Measurements from ENCODE around the gene SEPHS2. TPM values are rescaled to one million over a fixed set of nuclear protein-coding genes. Genes with fewer than 3 reads are reported as not detected.
A peak's percentile ranks its signal among the peaks of the same experiment; 100 is the strongest.

The SEPHS2 gene
- total RNA-seq, 4 donors from 2014 or later = 26.5 to 37.6 (median 33.8) TPM

- H3K27me3 ChIP-seq = no peaks in the 10 kb centered on the region
- peaks cover 0 to 2% (median under 1%) of the 10 kb centered on the region in 4 donors for H3K36me3 ChIP-seq
- no peaks in the 10 kb centered on the region for H3K4me1 ChIP-seq
- intact Hi-C loops (cut with DNase I) = loop anchor here (10.0 kb wide), 1 partner anchor 257 kb away; the partner anchor contains the start of gene SRCAP
- no peaks in the 10 kb centered on the region for H3K9me3 ChIP-seq
- TF ChIP-seq EP300 (IDR thresholded peaks at IDR 0.05) (no peak), POLR2AphosphoS5 (IDR thresholded peaks at IDR 0.05) (no peak), POLR2A (IDR thresholded peaks at IDR 0.05; ENCODE audit: low read depth) (no peak), CTCF (IDR thresholded peaks at IDR 0.05) (no peak)
- no peak for DNase-seq (ENCODE audit: extremely low spot score)
- no peak overlapping the region for H3K27ac ChIP-seq (replicated peaks in 1 of 4)
- 67% methylated on average over 3 of the region's 3 CpGs for WGBS
- no peak overlapping the region for H3K4me3 ChIP-seq
These were observed 8.1 kb downstream of the SEPHS2 start for GRCh38 chr16:30437511-30438046.

- no peaks in the 10 kb centered on the region for H3K36me3 ChIP-seq
- H3K27ac ChIP-seq (replicated peaks in 1 of 4) = no peak overlapping the region
- no peak for DNase-seq (ENCODE audit: extremely low spot score)
- peaks cover 6 to 8% (median 7%) of the 10 kb centered on the region in 4 donors for H3K4me1 ChIP-seq
- H3K4me3 ChIP-seq = no peak overlapping the region
- H3K27me3 ChIP-seq = no peaks in the 10 kb centered on the region
- no peak for TF ChIP-seq POLR2A (IDR thresholded peaks at IDR 0.05; ENCODE audit: low read depth)
- no peak for TF ChIP-seq EP300 (IDR thresholded peaks at IDR 0.05)
- 74% methylated on average over 4 of the region's 4 CpGs for WGBS
- no peaks in the 10 kb centered on the region for H3K9me3 ChIP-seq
- intact Hi-C loops (cut with DNase I) = loop anchor here (5.0 to 10.0 kb wide), 2 partner anchors 87 to 260 kb away; partner anchors contain the start of gene SRCAP
These were observed 10.8 kb downstream of the SEPHS2 start for GRCh38 chr16:30434852-30435251.

GRCh38 chr16:30430428-30430970, 15.2 kb downstream of the SEPHS2 start:
- H3K36me3 ChIP-seq = peaks cover 0 to 13% (median 5%) of the 10 kb centered on the region in 4 donors
- DNase-seq (ENCODE audit: extremely low spot score) = no peak
- intact Hi-C loops (cut with DNase I) = loop anchor here (5.0 to 10.0 kb wide), 2 partner anchors 92 to 264 kb away; partner anchors contain the start of gene SRCAP
- H3K27me3 ChIP-seq = no peaks in the 10 kb centered on the region
- no peak for TF ChIP-seq EP300 (IDR thresholded peaks at IDR 0.05)
- TF ChIP-seq POLR2A (IDR thresholded peaks at IDR 0.05; ENCODE audit: low read depth) = no peak
- TF ChIP-seq POLR2AphosphoS5 (IDR thresholded peaks at IDR 0.05) = no peak
- TF ChIP-seq CTCF (IDR thresholded peaks at IDR 0.05) = peak in 1 of 3 experiments; percentile 22
- peak overlapping the region; percentile 67 to 70 (median 68) for H3K4me3 ChIP-seq
- H3K4me1 ChIP-seq = peaks cover 16 to 23% (median 19%) of the 10 kb centered on the region in 4 donors
- WGBS = 59% methylated on average over 13 of the region's 19 CpGs
- H3K27ac ChIP-seq (replicated peaks in 1 of 4) = peak overlapping the region; percentile 75 to 88 (median 80)
- no peaks in the 10 kb centered on the region for H3K9me3 ChIP-seq

GRCh38 chr16:30429678-30430427, 15.8 kb downstream of the SEPHS2 start, which contains the start of gene DCTPP1:
TSS of gene DCTPP1 (minus strand) at chr16:30430030. CDS start at chr16:30429980, 50 bp downstream.
- DNase-seq (ENCODE audit: extremely low spot score) = peak; percentile 98
- intact Hi-C loops (cut with DNase I) = loop anchor here (5.0 to 10.0 kb wide), 2 partner anchors 92 to 265 kb away; partner anchors contain the start of gene SRCAP
- 2% methylated on average over 41 of the region's 49 CpGs for WGBS

More at GRCh38 chr16:30429678-30430427, 15.8 kb downstream of the SEPHS2 start, which contains the start of gene DCTPP1:
- TF ChIP-seq POLR2A (IDR thresholded peaks at IDR 0.05; ENCODE audit: low read depth) (no peak), POLR2AphosphoS5 (IDR thresholded peaks at IDR 0.05) (peak; percentile 74 to 86), EP300 (IDR thresholded peaks at IDR 0.05) (no peak), CTCF (IDR thresholded peaks at IDR 0.05) (peak; percentile 68 to 90 (median 77))
- peak within 1 kb of the TSS; percentile 67 to 70 (median 68) for H3K4me3 ChIP-seq
- no peaks in the 10 kb centered on the region for H3K27me3 ChIP-seq
- H3K4me1 ChIP-seq = peaks cover 16 to 23% (median 19%) of the 10 kb centered on the region in 4 donors
- peaks cover 0 to 16% (median 6%) of the 10 kb centered on the region in 4 donors for H3K36me3 ChIP-seq
- H3K27ac ChIP-seq (replicated peaks in 1 of 4) = peak within 1 kb of the TSS; percentile 75 to 88 (median 80)
- H3K9me3 ChIP-seq = no peaks in the 10 kb centered on the region
